Activated naive CD8-positive, alpha-beta T cell treated with anti-CD3 and anti-CD28 coated beads for 36 hours (primary cell): ENCODE measurements around the gene LRCOL1. TPM values are rescaled to one million over a fixed set of nuclear protein-coding genes. Genes with fewer than 3 reads are reported as not detected.
"Not testable (repeated sequence)": the region's sequence is repeated elsewhere in the genome, so short reads cannot be mapped to it uniquely, and the experiment has no call there.

Experiments used
- DNase-seq: peaks from one replicate; pipeline ENCODE4 v3.0.0; 2021
- H3K27ac Mint-ChIP-seq: one replicate; pipeline ENCODE4 v1.8.0; 2022; ENCODE audit warnings: mild to moderate bottlenecking, moderate library complexity, mixed read lengths
- H3K27me3 Mint-ChIP-seq: one replicate; pipeline ENCODE4 v1.8.0; 2022; ENCODE audit warnings: mild to moderate bottlenecking, mixed read lengths
- H3K36me3 Mint-ChIP-seq: one replicate; pipeline ENCODE4 v1.8.0; 2021; ENCODE audit warnings: mild to moderate bottlenecking, mixed read lengths
- H3K4me1 Mint-ChIP-seq: one replicate; pipeline ENCODE4 v1.8.0; 2021; ENCODE audit warnings: mixed read lengths
- H3K4me3 Mint-ChIP-seq: one replicate; pipeline ENCODE4 v1.8.0; 2022; ENCODE audit warnings: mild to moderate bottlenecking, moderate library complexity, mixed read lengths
- H3K9me3 Mint-ChIP-seq: one replicate; pipeline ENCODE4 v1.8.0; 2022; ENCODE audit warnings: mixed read lengths
- total RNA-seq, 2 experiments: library from RNA; stranded (reverse); gene quantifications; one replicate each; pipeline ENCODE4 v1.2.3, GENCODE V29; 2021

LRCOL1 gene
- total RNA-seq, 2 experiments from 2014 or later = not detected

- Mint-ChIP-seq H3K9me3 (no peaks in the 10 kb centered on the region), H3K4me1 (peaks cover 22% of the 10 kb centered on the region), H3K4me3 (no peak overlapping the region), H3K27me3 (peaks cover 83% of the 10 kb centered on the region), H3K27ac (no peak overlapping the region), H3K36me3 (no peaks in the 10 kb centered on the region)
- no peak for DNase-seq
Observed at GRCh38 chr12:132603240-132604150, 6.9 kb downstream of the LRCOL1 start.

DNA sequence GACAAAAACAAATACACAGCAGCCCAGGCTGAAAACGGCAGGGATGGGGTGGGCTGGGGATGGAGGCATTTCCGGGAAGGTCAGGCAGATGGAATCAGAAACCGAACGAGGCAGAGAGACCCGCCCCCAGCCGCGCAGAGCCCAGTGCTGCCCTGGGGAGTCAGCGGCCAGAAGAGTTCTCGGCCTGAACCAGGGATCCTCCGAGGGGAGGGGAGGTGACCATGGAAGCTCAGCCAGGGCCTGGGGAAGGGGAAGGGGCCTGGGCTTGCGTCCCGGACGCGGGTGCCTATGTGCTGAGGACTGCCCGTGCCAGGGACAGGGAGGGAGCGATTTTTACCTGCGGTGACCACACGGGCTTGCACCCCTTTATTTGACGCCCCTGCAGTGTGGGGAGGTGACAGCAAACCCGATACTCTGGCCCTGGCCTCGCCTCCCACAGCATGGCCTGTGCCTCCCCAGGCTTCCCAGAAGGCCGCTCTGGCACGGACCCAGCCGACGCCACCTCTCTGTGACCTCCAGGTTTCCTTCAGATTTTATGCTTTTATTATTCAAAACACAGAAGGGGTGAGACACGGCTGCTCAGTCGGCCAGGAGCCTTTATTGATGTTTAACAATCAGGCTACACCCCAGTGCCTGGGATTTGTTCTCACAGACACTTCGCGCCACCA lies 7.7 kb downstream of the LRCOL1 start:
- Mint-ChIP-seq H3K4me1 (peaks cover 17% of the 10 kb centered on the region), H3K27me3 (peaks cover 80% of the 10 kb centered on the region), H3K4me3 (no peak overlapping the region), H3K27ac (no peak overlapping the region), H3K36me3 (no peaks in the 10 kb centered on the region), H3K9me3 (no peaks in the 10 kb centered on the region)
- DNase-seq = no peak

GRCh38 chr12:132601171-132601883 lies 9.1 kb downstream of the LRCOL1 start:
- H3K36me3 Mint-ChIP-seq = no peaks in the 10 kb centered on the region
- peak overlapping the region; percentile 56 for H3K4me3 Mint-ChIP-seq
- no peaks in the 10 kb centered on the region for H3K9me3 Mint-ChIP-seq
- peaks cover 17% of the 10 kb centered on the region for H3K4me1 Mint-ChIP-seq
- no peak overlapping the region for H3K27ac Mint-ChIP-seq
- no peak for DNase-seq
- H3K27me3 Mint-ChIP-seq = peaks cover 80% of the 10 kb centered on the region

- H3K36me3 Mint-ChIP-seq = no peaks in the 10 kb centered on the region
- DNase-seq = peak; percentile 45
- peaks cover 16% of the 10 kb centered on the region for H3K4me1 Mint-ChIP-seq
- H3K27ac Mint-ChIP-seq = no peak overlapping the region
- peak overlapping the region; percentile 56 for H3K4me3 Mint-ChIP-seq
- no peaks in the 10 kb centered on the region for H3K9me3 Mint-ChIP-seq
- H3K27me3 Mint-ChIP-seq = peaks cover 81% of the 10 kb centered on the region
Observed at GRCh38 chr12:132600048-132601032, 10.0 kb downstream of the LRCOL1 start.

DNA sequence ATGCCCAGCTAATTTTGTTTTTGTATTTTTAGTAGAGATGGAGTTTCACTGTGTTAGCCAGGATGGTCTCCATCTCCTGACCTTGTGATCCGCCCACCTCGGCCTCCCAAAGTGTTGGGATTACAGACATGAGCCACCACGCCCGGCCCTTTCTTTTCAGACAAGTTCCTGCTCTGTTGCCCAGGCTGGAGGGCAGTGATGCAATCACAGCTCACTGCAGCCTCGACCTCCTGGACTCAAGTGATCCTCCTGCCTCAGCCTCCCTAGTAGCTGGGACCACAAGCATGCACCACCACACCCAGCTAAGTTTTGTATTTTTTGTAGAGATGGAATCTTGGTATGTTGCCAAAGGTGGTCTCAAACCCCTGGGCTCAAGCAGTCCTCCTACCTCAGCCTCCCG lies 10.9 kb downstream of the LRCOL1 start:
- H3K4me3 Mint-ChIP-seq = not testable (repeated sequence)
- H3K27me3 Mint-ChIP-seq = peaks cover 76% of the 10 kb centered on the region

DNA sequence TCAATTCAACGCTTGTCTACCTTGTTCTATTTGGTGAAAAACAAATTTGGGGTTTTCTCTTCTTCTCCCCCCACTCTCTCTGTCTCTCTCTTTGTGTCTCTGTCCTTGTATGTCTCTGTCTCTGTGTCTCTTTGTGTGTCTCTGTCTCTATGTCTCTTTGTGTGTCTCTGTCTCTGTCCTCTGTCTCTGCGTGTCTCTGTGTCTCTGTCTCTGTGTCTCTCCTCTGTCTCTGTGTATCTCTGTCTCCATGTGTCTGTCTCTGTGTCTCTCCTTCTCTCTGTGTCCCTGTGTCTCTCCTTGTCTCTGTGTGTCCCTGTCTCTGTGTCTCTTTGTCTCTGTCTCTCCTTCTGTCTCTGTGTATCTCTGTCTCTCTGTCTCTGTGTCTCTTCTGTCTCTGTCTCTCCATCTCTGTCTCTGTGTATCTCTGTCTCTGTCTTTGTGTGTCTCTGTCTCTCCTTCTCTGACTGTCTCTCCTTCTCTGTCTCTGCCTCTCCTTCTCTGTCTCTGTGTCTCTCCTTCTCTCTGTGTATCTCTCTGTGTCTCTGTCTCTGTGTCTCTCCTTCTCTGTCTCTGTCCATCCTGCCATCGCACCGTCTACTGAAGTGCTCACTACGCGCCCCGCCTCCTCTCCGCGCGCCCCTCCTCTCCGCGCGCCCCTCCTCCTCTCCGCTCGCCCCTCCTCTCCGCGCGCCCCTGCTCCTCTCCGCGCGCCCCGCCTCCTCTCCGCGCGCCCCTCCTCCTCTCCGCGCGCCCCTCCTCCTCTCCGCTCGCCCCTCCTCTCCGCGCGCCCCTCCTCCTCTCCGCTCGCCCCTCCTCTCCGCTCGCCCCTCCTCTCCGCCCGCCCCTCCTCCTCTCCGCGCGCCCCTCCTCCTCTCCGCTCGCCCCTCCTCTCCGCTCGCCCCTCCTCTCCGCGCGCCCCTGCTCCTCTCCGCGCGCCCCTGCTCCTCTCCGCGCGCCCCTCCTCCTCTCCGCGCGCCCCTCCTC lies 12.8 kb downstream of the LRCOL1 start:
- Mint-ChIP-seq H3K4me1 (peaks cover 16% of the 10 kb centered on the region), H3K36me3 (no peaks in the 10 kb centered on the region), H3K27ac (no peak overlapping the region), H3K4me3 (peak overlapping the region; percentile 77), H3K9me3 (no peaks in the 10 kb centered on the region), H3K27me3 (peaks cover 78% of the 10 kb centered on the region)
- no peak for DNase-seq

More for the DNA sequence above, 10.9 kb downstream of the LRCOL1 start:
- peaks cover 16% of the 10 kb centered on the region for H3K4me1 Mint-ChIP-seq
- DNase-seq, H3K27ac Mint-ChIP-seq, H3K36me3 Mint-ChIP-seq, H3K9me3 Mint-ChIP-seq: not testable (repeated sequence)

DNA sequence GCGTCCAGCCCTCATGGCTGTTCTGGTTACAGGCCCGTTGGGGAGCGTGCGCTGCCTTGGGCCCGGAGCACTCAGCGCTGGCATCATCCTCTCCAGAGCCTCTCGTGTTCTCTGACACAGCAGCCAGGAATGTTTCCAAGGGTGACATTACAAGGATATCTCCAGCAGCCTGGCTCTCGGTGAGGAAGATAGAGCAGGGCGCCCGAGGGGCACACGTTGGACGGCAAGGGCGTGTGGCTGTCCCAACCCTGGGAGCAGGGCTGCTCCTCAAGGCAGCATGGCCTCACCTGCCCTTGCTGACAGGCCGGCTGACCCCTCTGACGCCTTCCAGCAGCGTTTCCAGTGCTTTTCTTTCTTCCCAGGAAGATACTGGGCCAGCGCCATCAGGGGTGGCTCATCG lies 14.4 kb downstream of the LRCOL1 start:
- Mint-ChIP-seq H3K9me3 (no peaks in the 10 kb centered on the region), H3K36me3 (no peaks in the 10 kb centered on the region), H3K27ac (no peak overlapping the region), H3K4me3 (no peak overlapping the region), H3K27me3 (peaks cover 65% of the 10 kb centered on the region), H3K4me1 (peaks cover 15% of the 10 kb centered on the region)
- DNase-seq = no peak

- no peak overlapping the region for H3K4me3 Mint-ChIP-seq
- DNase-seq = no peak
Observed at GRCh38 chr12:132595183-132595582, 15.2 kb downstream of the LRCOL1 start.

DNA sequence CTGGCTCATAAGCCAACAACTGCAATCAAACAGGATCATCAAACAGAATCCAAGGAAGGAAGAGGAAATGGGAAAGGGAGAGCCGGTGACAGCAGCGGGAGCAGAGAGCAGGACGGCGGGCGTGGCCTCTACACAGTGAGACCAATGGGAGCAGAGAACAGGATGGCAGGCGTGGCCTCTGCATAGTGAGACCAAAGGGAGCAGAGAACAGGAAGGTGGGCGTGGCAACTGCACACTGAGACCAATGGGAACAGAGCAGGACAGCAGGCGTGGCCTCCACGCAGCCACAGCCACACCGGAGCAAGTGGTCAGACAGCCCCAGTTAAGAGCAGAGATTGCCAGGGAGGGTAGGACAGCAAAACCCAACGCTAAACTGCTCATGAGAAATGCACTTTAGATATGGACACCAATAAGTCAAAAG lies 16.4 kb downstream of the LRCOL1 start:
- Mint-ChIP-seq H3K4me3 (no peak overlapping the region), H3K27me3 (peaks cover 47% of the 10 kb centered on the region), H3K36me3 (no peaks in the 10 kb centered on the region), H3K4me1 (peaks cover 8% of the 10 kb centered on the region), H3K27ac (no peak overlapping the region), H3K9me3 (no peaks in the 10 kb centered on the region)
- peak; percentile 29 for DNase-seq

More at GRCh38 chr12:132595183-132595582, 15.2 kb downstream of the LRCOL1 start:
- Mint-ChIP-seq H3K36me3 (no peaks in the 10 kb centered on the region), H3K27me3 (peaks cover 58% of the 10 kb centered on the region), H3K9me3 (no peaks in the 10 kb centered on the region), H3K27ac (no peak overlapping the region), H3K4me1 (peaks cover 11% of the 10 kb centered on the region)

- Mint-ChIP-seq H3K27ac (no peak overlapping the region), H3K9me3 (no peaks in the 10 kb centered on the region), H3K4me3 (no peak overlapping the region), H3K36me3 (no peaks in the 10 kb centered on the region), H3K4me1 (peaks cover 5% of the 10 kb centered on the region), H3K27me3 (peaks cover 42% of the 10 kb centered on the region)
- DNase-seq = no peak
Observed at GRCh38 chr12:132593521-132593920, 16.9 kb downstream of the LRCOL1 start.

DNA sequence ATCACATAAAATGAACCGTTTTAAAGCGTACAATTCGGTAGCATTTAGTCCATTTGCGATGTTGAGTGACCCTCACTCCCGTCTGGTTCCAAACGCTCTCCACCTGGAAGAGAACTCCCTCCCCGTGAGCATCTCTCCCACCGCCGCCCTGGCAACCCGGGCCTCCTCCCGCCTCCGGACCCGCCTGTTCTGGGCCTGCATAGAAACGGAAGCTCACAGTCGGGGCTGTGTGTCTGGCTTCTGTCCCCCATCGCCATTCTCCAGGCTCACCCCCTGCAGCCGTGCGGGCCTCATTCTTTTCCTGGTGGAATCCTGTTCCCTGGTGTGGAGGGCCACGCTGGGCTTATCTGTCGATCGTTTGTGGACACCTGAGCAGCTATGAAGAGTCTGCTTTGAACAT lies 17.3 kb downstream of the LRCOL1 start:
- Mint-ChIP-seq H3K36me3 (no peaks in the 10 kb centered on the region), H3K4me3 (no peak overlapping the region), H3K27me3 (peaks cover 40% of the 10 kb centered on the region), H3K27ac (no peak overlapping the region), H3K4me1 (peaks cover 5% of the 10 kb centered on the region), H3K9me3 (no peaks in the 10 kb centered on the region)
- DNase-seq = no peak

GRCh38 chr12:132592282-132592970 lies 18.0 kb downstream of the LRCOL1 start:
- Mint-ChIP-seq H3K36me3 (no peaks in the 10 kb centered on the region), H3K4me1 (peaks cover 1% of the 10 kb centered on the region), H3K9me3 (no peaks in the 10 kb centered on the region), H3K4me3 (no peak overlapping the region), H3K27ac (no peak overlapping the region), H3K27me3 (peaks cover 35% of the 10 kb centered on the region)
- no peak for DNase-seq
